Thoracic aorta (tissue), 2 donors: ENCODE measurements around the gene PTPRR. TPM values are rescaled to one million over a fixed set of nuclear protein-coding genes. Genes with fewer than 3 reads are reported as not detected.

ENCODE experiments used
- ATAC-seq: fragments of 150-250 bp; one replicate; pipeline ENCODE4 v1.8.0; 2017; ENCODE audit warnings: low read depth; ENCODE audit not compliant: insufficient number of reproducible peaks, low FRiP score
- DNase-seq: peaks from one replicate; pipeline ENCODE4 v3.0.0-alpha.2; 2020; ENCODE audit warnings: low spot score
- H3K27ac ChIP-seq, 2 donors: fragments of 200-600 bp; sonication (generic); 1 replicate in 1 of 2; 2 replicates in 1 of 2; pipeline ENCODE4 v1.5.1; 2016; ENCODE audit warnings: mild to moderate bottlenecking in 2 of 2, moderate library complexity in 2 of 2
- H3K27me3 ChIP-seq: fragments of 200-600 bp; sonication (generic); replicated peaks from 2 replicates; pipeline ENCODE4 v1.6.0; 2016; ENCODE audit warnings: mild to moderate bottlenecking; ENCODE audit not compliant: insufficient read depth
- H3K36me3 ChIP-seq: fragments of 200-600 bp; sonication (generic); one replicate; pipeline ENCODE4 v1.5.1; 2016
- H3K4me1 ChIP-seq, 2 donors: fragments of 200-600 bp; sonication (generic); 1 replicate in 1 of 2; 2 replicates in 1 of 2; pipeline versions ENCODE4 v1.5.1 to v1.6.0; 2016; ENCODE audit warnings: low read depth in 2 of 2, mild to moderate bottlenecking in 1 of 2; ENCODE audit not compliant: control insufficient read depth in 1 of 2
- H3K4me3 ChIP-seq: fragments of 200-600 bp; sonication (generic); 2 replicates; pipeline ENCODE4 v1.5.1; 2016; ENCODE audit warnings: mild to moderate bottlenecking
- H3K9me3 ChIP-seq: fragments of 200-600 bp; sonication (generic); 2 replicates; pipeline ENCODE4 v1.5.1; 2016
- total RNA-seq, 2 donors: library from RNA; depleted of rRNA; stranded (reverse); fragments of >200 nt; gene quantifications; one replicate each; pipeline versions ENCODE4 v1.1.0 to v1.2.3, GENCODE V29; 2016
- TF ChIP-seq, protein P1 (sequence below): fragments of 200-600 bp; sonication (generic); IDR thresholded peaks from one replicate; pipeline ENCODE4 v1.5.1; 2019; ENCODE audit warnings: antibody characterized with exemption

PTPRR gene
- total RNA-seq, 2 donors from 2014 or later = 0.27 to 0.35 TPM

DNA sequence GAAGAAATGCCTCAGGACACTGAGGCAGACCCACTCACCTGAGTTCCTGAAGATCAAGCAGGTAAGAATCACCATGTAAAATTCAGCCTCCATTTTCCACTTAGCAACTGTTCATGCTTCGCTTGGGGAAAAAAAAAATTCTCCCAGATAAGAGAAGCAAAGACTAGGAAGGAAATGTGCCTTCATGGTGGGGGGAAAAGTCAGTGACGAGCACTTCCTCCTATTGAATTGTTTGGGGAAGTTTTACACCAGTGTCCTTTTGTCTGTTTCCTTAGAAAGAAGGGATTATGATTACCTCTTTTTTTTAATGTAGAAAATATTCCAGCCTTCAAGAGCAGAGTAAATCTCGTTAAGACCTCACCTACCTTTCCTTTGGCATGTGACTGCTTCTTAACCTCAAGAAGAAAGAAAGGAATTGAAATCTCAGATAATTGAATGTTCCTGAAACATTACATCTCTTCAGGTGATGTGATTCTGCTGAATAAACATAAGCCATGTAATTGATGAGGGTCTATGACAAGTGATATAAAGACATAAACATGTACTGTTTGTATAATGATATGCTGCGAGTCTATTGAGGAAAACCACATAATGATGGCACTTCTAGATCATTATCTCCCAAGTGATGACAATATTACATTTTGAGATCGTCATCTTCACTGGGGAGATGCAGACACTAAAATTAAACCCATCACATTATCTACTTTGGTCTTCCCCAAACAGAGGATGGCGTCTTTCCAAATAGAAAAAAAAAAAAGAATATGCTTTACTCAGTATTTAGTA lies 283.0 kb downstream of the PTPRR start, which contains the start of gene PTPRB:
PTPRB (minus strand) TSS at position 127 of the 783 bp plus-strand sequence; CDS start at position 93, 34 bp downstream.
- Histone ChIP-seq H3K36me3 (no peaks in the 10 kb centered on the region), H3K9me3 (no peaks in the 10 kb centered on the region), H3K4me1 (no peaks in the 10 kb centered on the region), H3K27me3 (no peaks in the 10 kb centered on the region), H3K27ac (no peak within 1 kb of the TSS), H3K4me3 (no peak within 1 kb of the TSS)
- DNase-seq (no peak), ATAC-seq (no peak)
- TF ChIP-seq, protein P1, sequence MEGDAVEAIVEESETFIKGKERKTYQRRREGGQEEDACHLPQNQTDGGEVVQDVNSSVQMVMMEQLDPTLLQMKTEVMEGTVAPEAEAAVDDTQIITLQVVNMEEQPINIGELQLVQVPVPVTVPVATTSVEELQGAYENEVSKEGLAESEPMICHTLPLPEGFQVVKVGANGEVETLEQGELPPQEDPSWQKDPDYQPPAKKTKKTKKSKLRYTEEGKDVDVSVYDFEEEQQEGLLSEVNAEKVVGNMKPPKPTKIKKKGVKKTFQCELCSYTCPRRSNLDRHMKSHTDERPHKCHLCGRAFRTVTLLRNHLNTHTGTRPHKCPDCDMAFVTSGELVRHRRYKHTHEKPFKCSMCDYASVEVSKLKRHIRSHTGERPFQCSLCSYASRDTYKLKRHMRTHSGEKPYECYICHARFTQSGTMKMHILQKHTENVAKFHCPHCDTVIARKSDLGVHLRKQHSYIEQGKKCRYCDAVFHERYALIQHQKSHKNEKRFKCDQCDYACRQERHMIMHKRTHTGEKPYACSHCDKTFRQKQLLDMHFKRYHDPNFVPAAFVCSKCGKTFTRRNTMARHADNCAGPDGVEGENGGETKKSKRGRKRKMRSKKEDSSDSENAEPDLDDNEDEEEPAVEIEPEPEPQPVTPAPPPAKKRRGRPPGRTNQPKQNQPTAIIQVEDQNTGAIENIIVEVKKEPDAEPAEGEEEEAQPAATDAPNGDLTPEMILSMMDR = no peak

DNA sequence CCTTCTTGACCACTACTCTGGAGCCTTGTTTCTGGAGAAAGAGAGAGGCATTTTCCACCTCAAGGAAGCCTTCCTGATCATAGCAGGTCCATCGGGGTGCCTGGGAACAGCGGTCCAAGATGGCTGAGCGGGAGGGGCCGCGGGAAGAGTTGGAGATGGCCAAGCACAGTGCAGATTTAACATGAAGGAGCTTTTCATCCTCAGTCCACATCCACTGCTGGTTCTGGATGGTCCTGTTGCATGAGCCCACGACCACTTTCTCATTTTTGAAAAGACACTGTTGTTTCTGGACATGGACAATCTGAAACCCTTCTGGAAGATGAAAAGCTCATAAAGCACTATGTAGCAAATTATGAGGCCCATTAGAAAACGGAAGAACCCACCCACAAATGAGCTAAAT lies 284.8 kb downstream of the PTPRR start:
- Histone ChIP-seq H3K36me3 (no peaks in the 10 kb centered on the region), H3K4me1 (no peaks in the 10 kb centered on the region), H3K9me3 (no peaks in the 10 kb centered on the region), H3K4me3 (no peak overlapping the region), H3K27ac (no peak overlapping the region), H3K27me3 (no peaks in the 10 kb centered on the region)
- ATAC-seq (no peak), DNase-seq (no peak)
- TF ChIP-seq, protein P1 = no peak

DNA sequence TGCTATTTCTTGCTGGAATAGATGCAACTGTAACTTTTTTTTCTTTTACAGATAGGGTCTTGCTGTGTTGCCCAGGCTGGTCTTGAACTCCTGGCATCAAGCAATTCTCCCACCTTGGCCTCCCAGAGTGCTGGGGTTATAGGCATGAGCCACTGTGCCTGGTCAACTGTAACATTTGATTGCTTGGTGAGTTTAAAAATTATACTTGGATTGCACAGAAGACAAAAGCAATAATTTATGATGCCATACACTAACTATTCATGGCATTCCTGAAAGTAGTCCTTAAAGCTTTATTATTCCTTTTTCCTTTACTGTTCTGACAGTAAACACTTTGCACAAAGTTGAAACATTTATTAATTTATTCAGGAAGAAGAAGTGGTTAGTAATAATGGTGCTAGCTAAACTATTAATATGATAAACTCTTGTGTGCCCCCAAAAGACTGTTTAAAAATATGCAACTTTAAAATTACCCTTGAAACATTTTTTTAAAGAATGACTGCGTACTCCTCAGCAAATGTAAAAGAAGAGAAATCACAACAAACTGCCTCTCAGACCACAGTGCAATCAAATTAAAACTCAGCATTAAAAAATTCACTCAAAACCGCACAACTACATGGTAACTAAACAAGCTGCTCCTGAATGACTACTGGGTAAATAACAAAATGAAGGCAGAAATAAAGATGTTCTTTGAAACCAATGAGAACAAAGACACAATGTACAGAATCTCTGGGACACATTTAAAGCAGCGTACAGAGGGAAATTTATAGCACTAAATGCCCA lies 291.6 kb downstream of the PTPRR start:
- Histone ChIP-seq H3K9me3 (no peaks in the 10 kb centered on the region), H3K4me1 (no peaks in the 10 kb centered on the region), H3K4me3 (no peak overlapping the region), H3K27me3 (no peaks in the 10 kb centered on the region), H3K36me3 (no peaks in the 10 kb centered on the region), H3K27ac (no peak overlapping the region)
- no peak for DNase-seq
- TF ChIP-seq, protein P1 = no peak
- ATAC-seq = no peak

DNA sequence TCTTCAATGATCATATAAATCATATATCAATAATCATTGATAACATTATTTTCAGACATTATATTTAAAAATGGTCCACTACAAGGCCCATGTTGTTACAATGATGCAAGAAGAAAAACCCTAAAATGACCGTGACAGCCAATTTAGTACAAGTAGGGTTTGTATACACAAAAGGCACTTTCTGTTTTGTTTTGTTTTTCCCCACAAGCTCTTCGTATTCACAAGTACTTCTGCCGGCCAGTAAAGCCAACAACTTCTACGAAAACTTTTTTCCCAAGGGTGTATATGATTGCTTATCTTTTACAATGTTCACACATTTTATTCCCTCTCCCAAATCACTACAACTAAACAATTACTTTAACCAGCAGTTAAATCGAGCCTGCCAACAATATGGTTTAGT lies 292.9 kb downstream of the PTPRR start:
- H3K4me1 ChIP-seq = no peaks in the 10 kb centered on the region
- TF ChIP-seq, protein P1 = no peak
- DNase-seq = no peak
- no peaks in the 10 kb centered on the region for H3K27me3 ChIP-seq
- H3K27ac ChIP-seq = no peak overlapping the region
- no peaks in the 10 kb centered on the region for H3K36me3 ChIP-seq
- no peak overlapping the region for H3K4me3 ChIP-seq
- no peaks in the 10 kb centered on the region for H3K9me3 ChIP-seq
- no peak for ATAC-seq

DNA sequence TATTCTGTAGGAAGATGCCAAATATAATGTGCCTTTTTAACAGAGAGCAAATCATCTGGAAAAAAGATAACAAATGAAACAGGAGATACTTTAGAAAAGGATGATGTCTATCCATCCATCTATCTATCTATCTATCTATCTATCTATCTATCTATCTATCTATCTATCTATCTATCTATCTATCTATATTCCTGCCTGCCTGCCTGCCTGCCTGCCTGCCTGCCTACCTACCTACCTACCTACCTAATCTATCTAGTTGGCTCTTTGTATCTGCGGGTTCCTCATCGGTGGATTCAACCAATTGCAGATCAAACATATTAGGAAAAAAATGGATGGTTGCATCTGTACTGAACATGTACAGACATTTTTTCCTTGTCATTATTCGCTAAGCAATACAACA lies 294.4 kb downstream of the PTPRR start:
- DNase-seq (no peak), ATAC-seq (no peak)
- TF ChIP-seq, protein P1 = no peak
- no peak overlapping the region for H3K4me3 ChIP-seq
- no peaks in the 10 kb centered on the region for H3K36me3 ChIP-seq
- H3K4me1 ChIP-seq = no peaks in the 10 kb centered on the region
- H3K27me3 ChIP-seq = no peaks in the 10 kb centered on the region
- no peak overlapping the region for H3K27ac ChIP-seq
- H3K9me3 ChIP-seq = no peaks in the 10 kb centered on the region
